SK-N-SH treated with all-trans-retinoic acid at 6 μM for 48 hours (cell line): ENCODE measurements around the gene ANKRD55.
A peak's percentile ranks its signal among the peaks of the same experiment; 100 is the strongest.

Experiments
- ATAC-seq: fragments of 200-7000 bp; cut with Tn5 transposase; 3 replicates; pipeline ENCODE4 v1.9.1; 2020; ENCODE audit warnings: mild to moderate bottlenecking, moderate library complexity
- BACH2 ChIP-seq: fragments of 250-450 bp; sonication (Bioruptor Pico); IDR thresholded peaks from 2 replicates; pipeline ENCODE4 v1.9.0; 2021; ENCODE audit warnings: mild to moderate bottlenecking, borderline replicate concordance
- TCF4 ChIP-seq: fragments of 250-450 bp; sonication (Bioruptor Pico); IDR thresholded peaks from 2 replicates; pipeline ENCODE4 v1.8.0; 2021; ENCODE audit warnings: mild to moderate bottlenecking, moderate library complexity, borderline replicate concordance

ANKRD55 gene

GRCh38 chr5:56050551-56051255, 182.4 kb downstream of the ANKRD55 start:
- TF ChIP-seq TCF4 (CRISPR knock-in tag), result peak; percentile 60
- TF ChIP-seq BACH2 (CRISPR knock-in tag), result no peak

More at GRCh38 chr5:56050551-56051255, 182.4 kb downstream of the ANKRD55 start:
- no peak; the same call in 2 of the 3 replicates for ATAC-seq
